AG09309 (cell line): Measurements from ENCODE around the gene CORO1C.
"Not testable (repeated sequence)": the region's sequence is repeated elsewhere in the genome, so short reads cannot be mapped to it uniquely, and the experiment has no call there.

Source experiments
- DNase-seq: peaks from one replicate; pipeline ENCODE4 v3.0.0-alpha.2; 2010; ENCODE audit warnings: low read depth
- H3K4me3 ChIP-seq: 2 replicates; pipeline ENCODE4 v1.5.1; 2011; ENCODE audit warnings: mild to moderate bottlenecking, low read depth, low read length, moderate library complexity; ENCODE audit not compliant: control insufficient read depth
- TF ChIP-seq, protein P1 (sequence below): IDR thresholded peaks from 2 replicates; pipeline ENCODE4 v1.5.1; 2011; ENCODE audit warnings: mild to moderate bottlenecking, low read depth, low read length, inconsistent platforms; ENCODE audit not compliant: insufficient read depth, control insufficient read depth; ENCODE audit errors: missing control alignments

Gene CORO1C

DNA sequence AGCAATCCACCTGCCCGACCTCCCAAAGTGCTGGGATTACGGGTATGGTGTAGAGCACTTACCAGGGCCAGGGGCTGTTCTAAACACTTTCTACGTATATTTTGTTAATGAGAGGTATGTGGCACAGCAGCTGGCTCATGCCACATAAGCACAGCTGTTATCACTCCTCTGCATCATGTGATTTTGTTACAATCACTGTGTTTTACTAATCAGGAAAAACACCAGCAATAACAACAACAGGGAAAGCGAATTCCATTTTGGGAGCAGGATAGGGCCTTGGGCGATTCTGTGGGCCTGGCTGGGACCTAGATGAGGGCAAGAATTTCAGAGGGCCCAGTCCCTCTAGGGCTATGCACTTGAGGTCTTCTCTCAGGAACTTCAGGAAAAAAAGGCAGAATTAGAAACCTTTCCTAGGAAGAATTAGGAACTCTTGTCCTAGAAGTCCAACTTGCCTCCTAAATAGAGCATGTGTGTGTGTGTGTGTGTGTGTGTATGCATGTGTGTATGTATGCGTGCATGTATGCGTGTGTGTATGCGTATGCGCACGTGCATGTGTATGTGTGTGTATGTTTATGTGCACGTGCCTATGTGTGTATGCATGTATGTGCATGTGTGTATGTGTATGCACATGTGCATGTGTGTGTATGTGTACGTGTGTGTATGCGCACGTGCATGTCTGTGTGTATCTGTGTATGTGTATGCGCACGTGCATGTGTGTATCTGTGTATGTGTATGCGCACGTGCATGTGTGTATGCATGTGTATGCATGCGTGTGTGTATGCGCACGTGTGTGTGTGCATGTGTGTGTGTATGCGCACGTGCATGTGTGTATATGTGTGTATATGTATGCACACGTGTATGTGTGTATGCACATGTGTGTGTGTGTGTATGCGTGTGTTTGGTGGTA, 41.8 kb upstream of the CORO1C start:
- TF ChIP-seq, protein P1, sequence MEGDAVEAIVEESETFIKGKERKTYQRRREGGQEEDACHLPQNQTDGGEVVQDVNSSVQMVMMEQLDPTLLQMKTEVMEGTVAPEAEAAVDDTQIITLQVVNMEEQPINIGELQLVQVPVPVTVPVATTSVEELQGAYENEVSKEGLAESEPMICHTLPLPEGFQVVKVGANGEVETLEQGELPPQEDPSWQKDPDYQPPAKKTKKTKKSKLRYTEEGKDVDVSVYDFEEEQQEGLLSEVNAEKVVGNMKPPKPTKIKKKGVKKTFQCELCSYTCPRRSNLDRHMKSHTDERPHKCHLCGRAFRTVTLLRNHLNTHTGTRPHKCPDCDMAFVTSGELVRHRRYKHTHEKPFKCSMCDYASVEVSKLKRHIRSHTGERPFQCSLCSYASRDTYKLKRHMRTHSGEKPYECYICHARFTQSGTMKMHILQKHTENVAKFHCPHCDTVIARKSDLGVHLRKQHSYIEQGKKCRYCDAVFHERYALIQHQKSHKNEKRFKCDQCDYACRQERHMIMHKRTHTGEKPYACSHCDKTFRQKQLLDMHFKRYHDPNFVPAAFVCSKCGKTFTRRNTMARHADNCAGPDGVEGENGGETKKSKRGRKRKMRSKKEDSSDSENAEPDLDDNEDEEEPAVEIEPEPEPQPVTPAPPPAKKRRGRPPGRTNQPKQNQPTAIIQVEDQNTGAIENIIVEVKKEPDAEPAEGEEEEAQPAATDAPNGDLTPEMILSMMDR: no peak
- no peak overlapping the region for H3K4me3 ChIP-seq
- no peak for DNase-seq

DNA sequence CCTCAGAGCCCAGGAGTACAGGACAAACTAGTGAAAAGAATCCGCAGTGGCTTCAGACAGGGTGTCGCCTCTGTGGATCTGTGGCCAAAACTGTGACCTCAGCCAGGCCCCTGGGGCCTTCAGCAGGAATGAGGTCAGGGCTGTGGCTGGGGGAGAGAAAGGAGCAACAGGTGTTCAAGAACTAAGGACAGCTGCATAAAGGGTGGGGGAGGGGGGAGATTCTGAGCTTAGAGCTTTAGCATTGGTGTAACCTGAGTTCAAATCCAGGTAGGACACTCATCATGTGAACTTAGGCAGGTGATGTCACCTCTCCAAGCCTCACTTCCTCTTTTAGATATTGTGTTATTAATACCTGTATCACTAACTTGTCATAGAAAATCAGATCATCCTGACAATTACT, 40.9 kb upstream of the CORO1C start:
- DNase-seq: no peak

DNA sequence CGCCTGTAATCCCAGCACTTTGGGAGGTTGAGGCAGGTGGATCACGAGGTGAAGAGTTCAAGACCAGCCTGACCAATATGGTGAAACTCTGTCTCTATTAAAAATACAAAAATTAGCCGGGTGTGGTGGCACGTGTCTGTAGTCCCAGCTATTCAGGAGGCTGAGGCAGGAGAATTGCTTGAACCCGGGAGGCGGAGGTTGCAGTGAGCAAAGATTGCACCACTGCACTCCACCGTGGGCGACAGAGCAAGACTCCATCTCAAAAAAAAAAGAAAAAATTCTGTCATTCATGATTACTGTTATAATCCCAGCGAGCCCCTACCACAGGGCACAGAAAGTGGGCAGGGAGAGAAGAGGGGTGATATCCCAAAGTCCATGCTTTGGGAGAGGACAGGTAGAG, 40.5 kb upstream of the CORO1C start:
- H3K4me3 ChIP-seq, DNase-seq: not testable (repeated sequence)

More for the DNA sequence above, 40.9 kb upstream of the CORO1C start:
- TF ChIP-seq, protein P1: no peak
- no peak overlapping the region for H3K4me3 ChIP-seq

DNA sequence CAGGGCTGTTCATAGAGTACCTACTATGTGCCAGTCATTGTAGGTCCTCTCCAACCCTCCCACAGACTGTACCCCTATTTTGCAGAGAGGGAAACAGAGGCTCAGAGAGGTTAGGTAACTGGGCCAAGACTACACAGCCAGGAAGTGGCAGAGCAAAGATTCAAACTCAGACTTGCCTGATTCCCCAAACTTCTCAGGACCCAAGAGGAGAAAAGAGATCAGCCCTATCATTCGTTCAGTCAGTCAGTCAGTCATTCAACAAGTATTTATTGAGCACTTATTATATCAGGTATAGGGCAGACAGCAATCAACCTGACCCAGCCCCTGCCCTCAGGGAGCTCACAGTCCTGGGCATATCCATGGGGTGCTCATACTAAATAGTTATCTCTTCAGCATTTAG, 39.6 kb upstream of the CORO1C start:
- no peak for DNase-seq
- TF ChIP-seq, protein P1: no peak

DNA sequence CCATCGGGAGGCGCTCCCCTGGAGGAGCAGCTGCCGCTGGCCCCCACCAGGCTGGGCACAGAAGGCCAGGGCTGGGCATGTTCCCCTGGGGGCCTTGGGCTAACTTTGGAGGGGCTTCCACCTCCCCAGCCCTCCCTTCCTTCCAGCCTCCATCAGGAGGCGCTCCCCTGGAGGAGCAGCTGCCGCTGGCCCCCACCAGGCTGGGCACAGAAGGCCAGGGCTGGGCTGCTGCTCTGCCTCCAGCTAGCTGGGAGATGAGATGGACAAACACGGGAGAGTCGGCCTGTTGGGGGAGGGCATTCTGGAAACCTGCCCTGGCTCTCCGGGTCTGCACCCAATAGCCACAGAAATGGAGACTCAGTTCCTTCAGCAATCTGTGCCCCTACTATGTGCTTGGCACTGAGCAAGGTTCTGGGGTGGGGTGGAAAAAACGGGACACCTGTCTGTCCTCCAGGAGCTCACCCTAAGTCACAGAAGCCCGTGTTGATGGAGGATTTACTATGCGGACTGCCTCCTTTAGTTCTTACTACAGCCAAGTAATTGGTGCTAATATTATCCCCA, 39.0 kb upstream of the CORO1C start:
- TF ChIP-seq, protein P1: no peak
- DNase-seq: no peak
- no peak overlapping the region for H3K4me3 ChIP-seq

More for the DNA sequence above, 39.6 kb upstream of the CORO1C start:
- H3K4me3 ChIP-seq: no peak overlapping the region

DNA sequence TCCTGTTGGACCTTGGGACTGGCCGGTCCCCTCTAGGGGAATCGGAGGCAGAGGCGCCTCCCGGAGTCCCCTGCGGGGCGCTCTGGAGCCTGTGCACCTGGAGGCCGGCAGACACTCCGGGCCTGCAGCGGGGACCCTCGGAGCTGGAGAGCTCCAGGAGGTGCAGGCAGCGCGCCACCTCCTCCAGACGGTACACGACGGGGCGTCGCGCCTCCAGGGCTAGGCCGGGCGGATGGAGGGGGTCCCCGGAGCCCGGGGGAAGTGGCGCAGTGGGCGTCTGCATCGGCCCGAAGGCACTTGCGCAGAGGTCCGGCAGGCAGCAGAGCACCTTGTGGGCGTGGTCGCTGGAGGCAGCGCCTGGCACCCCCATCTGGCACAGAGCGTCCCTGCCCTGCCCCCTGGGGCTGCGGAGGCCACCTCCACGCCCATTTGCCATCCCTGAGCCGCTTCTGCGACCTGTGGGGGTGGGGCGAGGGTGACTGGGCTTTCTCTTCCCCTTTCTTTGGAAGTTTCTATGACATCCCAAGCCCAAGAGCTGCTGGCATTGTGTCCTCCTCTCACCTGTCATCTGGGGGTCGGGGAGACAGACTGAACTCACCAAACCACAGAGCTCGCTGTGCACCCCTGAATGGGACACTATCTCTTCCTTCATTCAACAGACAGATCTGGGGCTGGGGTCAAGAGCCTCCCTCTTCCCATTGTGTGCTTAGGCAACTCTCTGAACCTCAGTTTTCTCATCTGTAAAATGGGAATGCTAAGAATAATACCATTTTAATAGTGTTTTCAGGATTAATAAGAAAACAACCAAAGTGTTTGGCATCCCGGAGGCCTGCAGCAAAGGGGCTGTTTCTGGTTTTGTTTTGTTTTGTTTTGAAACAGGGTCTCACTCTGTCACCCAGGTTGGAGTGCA, 37.5 kb upstream of the CORO1C start:
- no peak for DNase-seq
- TF ChIP-seq, protein P1: no peak
- no peak overlapping the region for H3K4me3 ChIP-seq
